ENCODE data around the gene CD59.
A peak's percentile ranks its signal among the peaks of the same experiment; 100 is the strongest.
"Not testable (repeated sequence)": the region's sequence is repeated elsewhere in the genome, so short reads cannot be mapped to it uniquely, and the experiment has no call there.

CD59 gene

GRCh38 chr11:33708985-33709384, 27.2 kb downstream of the CD59 start:
- H3K9ac ChIP-seq (ENCODE audit: low read length), result no peak overlapping the region
- H3K27me3 ChIP-seq (ENCODE audit: control insufficient read depth, insufficient read depth, low read length), result no peaks in the 10 kb centered on the region
- no peaks in the 10 kb centered on the region for H3K9me3 ChIP-seq (ENCODE audit: control insufficient read depth, low read depth, low read length)
- no peak overlapping the region for H3K27ac ChIP-seq (ENCODE audit: low read length)
- H3K4me3 ChIP-seq (ENCODE audit: low read length), result no peak overlapping the region
- peaks cover 6% of the 10 kb centered on the region for H3K36me3 ChIP-seq (ENCODE audit: control insufficient read depth, low read depth, low read length)
- no peaks in the 10 kb centered on the region for H3K4me1 ChIP-seq (ENCODE audit: control insufficient read depth, low read depth, low read length)

- not testable (repeated sequence) for H3K27ac ChIP-seq (ENCODE audit: low read length); H3K9me3 ChIP-seq (ENCODE audit: control insufficient read depth, low read depth, low read length); H3K4me1 ChIP-seq (ENCODE audit: control insufficient read depth, low read depth, low read length); H3K4me3 ChIP-seq (ENCODE audit: low read length); H3K36me3 ChIP-seq (ENCODE audit: control insufficient read depth, low read depth, low read length); H3K9ac ChIP-seq (ENCODE audit: low read length); H3K27me3 ChIP-seq (ENCODE audit: control insufficient read depth, insufficient read depth, low read length)
Observed at GRCh38 chr11:33707831-33708230, 28.4 kb downstream of the CD59 start.

GRCh38 chr11:33706966-33707365, 29.3 kb downstream of the CD59 start:
- no peaks in the 10 kb centered on the region for H3K27me3 ChIP-seq (ENCODE audit: control insufficient read depth, insufficient read depth, low read length)
- H3K27ac ChIP-seq (ENCODE audit: low read length), result no peak overlapping the region
- H3K4me3 ChIP-seq (ENCODE audit: low read length), result no peak overlapping the region
- H3K9ac ChIP-seq (ENCODE audit: low read length), result no peak overlapping the region
- peaks cover 5% of the 10 kb centered on the region for H3K36me3 ChIP-seq (ENCODE audit: control insufficient read depth, low read depth, low read length)
- H3K9me3 ChIP-seq (ENCODE audit: control insufficient read depth, low read depth, low read length), result no peaks in the 10 kb centered on the region
- H3K4me1 ChIP-seq (ENCODE audit: control insufficient read depth, low read depth, low read length), result no peaks in the 10 kb centered on the region

GRCh38 chr11:33706546-33706945, 29.7 kb downstream of the CD59 start:
- no peak overlapping the region for H3K4me3 ChIP-seq (ENCODE audit: low read length)
- no peaks in the 10 kb centered on the region for H3K27me3 ChIP-seq (ENCODE audit: control insufficient read depth, insufficient read depth, low read length)
- peaks cover 5% of the 10 kb centered on the region for H3K36me3 ChIP-seq (ENCODE audit: control insufficient read depth, low read depth, low read length)
- H3K9me3 ChIP-seq (ENCODE audit: control insufficient read depth, low read depth, low read length), result no peaks in the 10 kb centered on the region
- no peak overlapping the region for H3K9ac ChIP-seq (ENCODE audit: low read length)
- H3K27ac ChIP-seq (ENCODE audit: low read length), result no peak overlapping the region
- no peaks in the 10 kb centered on the region for H3K4me1 ChIP-seq (ENCODE audit: control insufficient read depth, low read depth, low read length)

GRCh38 chr11:33704240-33705002, 31.8 kb downstream of the CD59 start:
- Histone ChIP-seq H3K27ac (ENCODE audit: low read length) (no peak overlapping the region), H3K4me3 (ENCODE audit: low read length) (no peak overlapping the region), H3K9ac (ENCODE audit: low read length) (no peak overlapping the region), H3K36me3 (ENCODE audit: control insufficient read depth, low read depth, low read length) (peaks cover 5% of the 10 kb centered on the region), H3K9me3 (ENCODE audit: control insufficient read depth, low read depth, low read length) (no peaks in the 10 kb centered on the region), H3K27me3 (ENCODE audit: control insufficient read depth, insufficient read depth, low read length) (peaks cover 7% of the 10 kb centered on the region), H3K4me1 (ENCODE audit: control insufficient read depth, low read depth, low read length) (peaks cover 11% of the 10 kb centered on the region)

- Histone ChIP-seq H3K9ac (ENCODE audit: low read length) (no peak overlapping the region), H3K27me3 (ENCODE audit: control insufficient read depth, insufficient read depth, low read length) (peaks cover 11% of the 10 kb centered on the region), H3K4me3 (ENCODE audit: low read length) (no peak overlapping the region), H3K9me3 (ENCODE audit: control insufficient read depth, low read depth, low read length) (no peaks in the 10 kb centered on the region), H3K27ac (ENCODE audit: low read length) (no peak overlapping the region), H3K4me1 (ENCODE audit: control insufficient read depth, low read depth, low read length) (peaks cover 11% of the 10 kb centered on the region), H3K36me3 (ENCODE audit: control insufficient read depth, low read depth, low read length) (peaks cover under 1% of the 10 kb centered on the region)
Observed at GRCh38 chr11:33703788-33704187, 32.4 kb downstream of the CD59 start.

GRCh38 chr11:33703234-33703633, 33.0 kb downstream of the CD59 start:
- Histone ChIP-seq H3K9me3 (ENCODE audit: control insufficient read depth, low read depth, low read length) (no peaks in the 10 kb centered on the region), H3K27ac (ENCODE audit: low read length) (no peak overlapping the region), H3K4me3 (ENCODE audit: low read length) (no peak overlapping the region), H3K9ac (ENCODE audit: low read length) (no peak overlapping the region), H3K27me3 (ENCODE audit: control insufficient read depth, insufficient read depth, low read length) (peaks cover 11% of the 10 kb centered on the region), H3K4me1 (ENCODE audit: control insufficient read depth, low read depth, low read length) (peaks cover 11% of the 10 kb centered on the region), H3K36me3 (ENCODE audit: control insufficient read depth, low read depth, low read length) (no peaks in the 10 kb centered on the region)

GRCh38 chr11:33701302-33702230, 34.7 kb downstream of the CD59 start:
- Histone ChIP-seq H3K9ac (ENCODE audit: low read length) (peak overlapping the region; percentile 36), H3K27me3 (ENCODE audit: control insufficient read depth, insufficient read depth, low read length) (peaks cover 11% of the 10 kb centered on the region), H3K27ac (ENCODE audit: low read length) (no peak overlapping the region), H3K4me3 (ENCODE audit: low read length) (peak overlapping the region; percentile 63), H3K4me1 (ENCODE audit: control insufficient read depth, low read depth, low read length) (peaks cover 11% of the 10 kb centered on the region), H3K9me3 (ENCODE audit: control insufficient read depth, low read depth, low read length) (no peaks in the 10 kb centered on the region), H3K36me3 (ENCODE audit: control insufficient read depth, low read depth, low read length) (no peaks in the 10 kb centered on the region)

GRCh38 chr11:33700502-33701271, 35.5 kb downstream of the CD59 start, which contains the start of gene C11orf91:
TSS of gene C11orf91 (minus strand) at chr11:33700826. CDS start at chr11:33700740, 86 bp downstream.
- Histone ChIP-seq H3K27me3 (ENCODE audit: control insufficient read depth, insufficient read depth, low read length) (peaks cover 11% of the 10 kb centered on the region), H3K27ac (ENCODE audit: low read length) (no peak within 1 kb of the TSS), H3K9me3 (ENCODE audit: control insufficient read depth, low read depth, low read length) (no peaks in the 10 kb centered on the region), H3K36me3 (ENCODE audit: control insufficient read depth, low read depth, low read length) (no peaks in the 10 kb centered on the region), H3K4me1 (ENCODE audit: control insufficient read depth, low read depth, low read length) (peaks cover 11% of the 10 kb centered on the region), H3K9ac (ENCODE audit: low read length) (peak within 1 kb of the TSS; percentile 36), H3K4me3 (ENCODE audit: low read length) (peak within 1 kb of the TSS; percentile 63)

- Histone ChIP-seq H3K9me3 (ENCODE audit: control insufficient read depth, low read depth, low read length) (no peaks in the 10 kb centered on the region), H3K36me3 (ENCODE audit: control insufficient read depth, low read depth, low read length) (no peaks in the 10 kb centered on the region), H3K4me3 (ENCODE audit: low read length) (peak overlapping the region; percentile 63), H3K9ac (ENCODE audit: low read length) (no peak overlapping the region), H3K27me3 (ENCODE audit: control insufficient read depth, insufficient read depth, low read length) (peaks cover 11% of the 10 kb centered on the region), H3K27ac (ENCODE audit: low read length) (no peak overlapping the region), H3K4me1 (ENCODE audit: control insufficient read depth, low read depth, low read length) (peaks cover 17% of the 10 kb centered on the region)
Observed at GRCh38 chr11:33700063-33700501, 36.1 kb downstream of the CD59 start.

GRCh38 chr11:33699515-33700062, 36.6 kb downstream of the CD59 start:
- no peaks in the 10 kb centered on the region for H3K9me3 ChIP-seq (ENCODE audit: control insufficient read depth, low read depth, low read length)
- peaks cover 11% of the 10 kb centered on the region for H3K27me3 ChIP-seq (ENCODE audit: control insufficient read depth, insufficient read depth, low read length)
- H3K4me1 ChIP-seq (ENCODE audit: control insufficient read depth, low read depth, low read length), result peaks cover 19% of the 10 kb centered on the region
- no peak overlapping the region for H3K27ac ChIP-seq (ENCODE audit: low read length)
- H3K36me3 ChIP-seq (ENCODE audit: control insufficient read depth, low read depth, low read length), result no peaks in the 10 kb centered on the region
- H3K9ac ChIP-seq (ENCODE audit: low read length), result no peak overlapping the region
- H3K4me3 ChIP-seq (ENCODE audit: low read length), result peak overlapping the region; percentile 63

Data from iPS-18a (cell line).